Calu3 (cell line): ENCODE results near the gene ITGA2. TPM values are rescaled to one million over a fixed set of nuclear protein-coding genes. Genes with fewer than 3 reads are reported as not detected.

Experiments used
- BruUV-seq: library from RNA; stranded (reverse); fragments of 400-500 nt; replicated peaks from 2 replicates; lab custom pipeline; 2021; lab: Mats Ljungman, UMichigan
- CTCF ChIA-PET: fragments of 300-600 bp; sonication (Branson Sonifier 250); formaldehyde crosslinking; loops from one replicate; lab custom pipeline; 2022; ENCODE audit warnings: antibody characterized with exemption; lab: Charles Lee
- DNase-seq: peaks from one replicate; pipeline ENCODE4 v3.0.0; 2022
- H3K27ac Mint-ChIP-seq: one replicate; pipeline ENCODE4 v1.8.0; 2022; ENCODE audit warnings: mixed read lengths; ENCODE audit not compliant: unreplicated experiment
- H3K27me3 Mint-ChIP-seq: one replicate; pipeline ENCODE4 v1.8.0; 2022; ENCODE audit warnings: mixed read lengths; ENCODE audit not compliant: unreplicated experiment
- H3K36me3 Mint-ChIP-seq: one replicate; pipeline ENCODE4 v1.8.0; 2022; ENCODE audit warnings: mild to moderate bottlenecking, moderate library complexity, mixed read lengths; ENCODE audit not compliant: insufficient read depth, unreplicated experiment
- H3K4me1 Mint-ChIP-seq: one replicate; pipeline ENCODE4 v1.8.0; 2022; ENCODE audit warnings: mild to moderate bottlenecking, low read depth, mixed read lengths; ENCODE audit not compliant: unreplicated experiment
- H3K4me3 Mint-ChIP-seq: one replicate; pipeline ENCODE4 v1.8.0; 2022; ENCODE audit warnings: mild to moderate bottlenecking, low read depth, moderate library complexity, mixed read lengths; ENCODE audit not compliant: unreplicated experiment
- H3K9me3 Mint-ChIP-seq: one replicate; pipeline ENCODE4 v1.8.0; 2022; ENCODE audit warnings: low read depth, mixed read lengths; ENCODE audit not compliant: unreplicated experiment
- CTCF ChIP-seq: fragments of 200-600 bp; IDR thresholded peaks from one replicate; pipeline ENCODE4 v1.8.0; 2022; ENCODE audit warnings: antibody characterized with exemption; ENCODE audit not compliant: unreplicated experiment
- intact Hi-C: fragments of 100-400 bp; cut with micrococcal nuclease; formaldehyde crosslinking; loops from one replicate; pipeline ENCODE4 v1.10.0; 2022; ENCODE audit not compliant: unreplicated experiment
- total RNA-seq: library from RNA; stranded (reverse); gene quantifications from 2 replicates; pipeline ENCODE4 v1.2.3, GENCODE V29; 2022

Gene ITGA2
- total RNA-seq, 1 experiment from 2014 or later = 91.9 TPM

DNA sequence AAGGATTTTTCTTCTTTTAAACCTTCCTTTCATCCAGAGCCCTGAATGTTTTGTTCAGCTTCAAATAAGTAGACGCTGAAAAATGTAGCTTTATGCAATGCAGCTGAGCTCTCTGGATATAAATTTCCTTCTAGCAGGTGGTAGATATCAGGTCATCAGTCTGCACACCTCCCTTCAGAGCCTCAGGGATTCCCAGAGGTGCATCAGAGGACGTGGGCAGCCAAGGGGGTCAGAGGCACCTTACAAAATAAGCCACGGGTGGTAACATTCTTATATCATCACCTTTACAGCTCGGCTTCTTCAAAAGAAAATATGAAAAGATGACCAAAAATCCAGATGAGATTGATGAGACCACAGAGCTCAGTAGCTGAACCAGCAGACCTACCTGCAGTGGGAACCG is 101.1 kb downstream of the ITGA2 start:
- CTCF ChIA-PET = no interaction called here
- no peak for DNase-seq
- Mint-ChIP-seq H3K9me3 (no peaks in the 10 kb centered on the region), H3K27ac (no peak overlapping the region), H3K4me1 (no peaks in the 10 kb centered on the region), H3K27me3 (no peaks in the 10 kb centered on the region), H3K36me3 (peaks cover 72% of the 10 kb centered on the region), H3K4me3 (no peak overlapping the region)
- TF ChIP-seq CTCF = no peak
- no TSS peak for BruUV-seq
- intact Hi-C loops = no loop called here

GRCh38 chr5:53091289-53091688 is 102.1 kb downstream of the ITGA2 start:
- CTCF ChIA-PET = no interaction called here
- no peaks in the 10 kb centered on the region for H3K27me3 Mint-ChIP-seq
- no peaks in the 10 kb centered on the region for H3K4me1 Mint-ChIP-seq
- TF ChIP-seq CTCF = no peak
- peak overlapping the region; percentile 39 for H3K27ac Mint-ChIP-seq
- no peak overlapping the region for H3K4me3 Mint-ChIP-seq
- no peaks in the 10 kb centered on the region for H3K9me3 Mint-ChIP-seq
- BruUV-seq = no TSS peak
- H3K36me3 Mint-ChIP-seq = peaks cover 73% of the 10 kb centered on the region
- intact Hi-C loops = no loop called here
- DNase-seq = no peak

- DNase-seq = no peak
- H3K9me3 Mint-ChIP-seq = no peaks in the 10 kb centered on the region
- no peak for TF ChIP-seq CTCF
- CTCF ChIA-PET = interaction anchor here (0.6 kb wide), 1 partner anchor 26 kb away, joined by 3 read pairs; no protein-coding TSS in a partner anchor
- no peak overlapping the region for H3K27ac Mint-ChIP-seq
- intact Hi-C loops = no loop called here
- no peak overlapping the region for H3K4me3 Mint-ChIP-seq
- H3K27me3 Mint-ChIP-seq = no peaks in the 10 kb centered on the region
- H3K36me3 Mint-ChIP-seq = peaks cover 73% of the 10 kb centered on the region
- TSS peak; percentile 35 for BruUV-seq
- no peaks in the 10 kb centered on the region for H3K4me1 Mint-ChIP-seq
These were observed 103.1 kb downstream of the ITGA2 start for GRCh38 chr5:53092242-53092641.

DNA sequence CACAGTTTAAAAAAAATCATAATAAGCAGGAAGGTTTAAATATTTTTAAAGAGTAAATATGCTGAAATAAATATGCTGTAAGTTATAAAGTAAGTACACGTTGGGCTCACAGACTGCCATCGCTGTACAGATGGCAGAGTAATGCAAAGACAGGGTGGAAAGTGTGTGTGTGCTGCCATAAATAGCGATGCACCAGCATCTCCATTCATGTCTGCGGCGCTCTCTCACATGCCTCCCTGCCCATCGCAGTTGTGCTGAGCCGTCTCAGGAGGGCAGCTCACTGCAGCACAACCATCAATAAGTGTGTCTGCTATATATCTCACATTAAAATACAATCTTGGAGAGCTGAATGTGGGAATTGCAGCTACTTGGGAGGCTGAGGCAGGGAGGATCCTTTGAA is 106.1 kb downstream of the ITGA2 start:
- peaks cover 13% of the 10 kb centered on the region for H3K4me1 Mint-ChIP-seq
- CTCF ChIA-PET = interaction anchor here (0.9 kb wide), 1 partner anchor 146 kb away, joined by 9 read pairs; no protein-coding TSS in a partner anchor
- H3K4me3 Mint-ChIP-seq = no peak overlapping the region
- H3K36me3 Mint-ChIP-seq = peaks cover 77% of the 10 kb centered on the region
- no peak for DNase-seq
- no TSS peak for BruUV-seq
- TF ChIP-seq CTCF = no peak
- no peaks in the 10 kb centered on the region for H3K9me3 Mint-ChIP-seq
- intact Hi-C loops = no loop called here
- H3K27me3 Mint-ChIP-seq = no peaks in the 10 kb centered on the region
- no peak overlapping the region for H3K27ac Mint-ChIP-seq
